IMR-90 (cell line): ENCODE data around the gene TCHH. TPM values are rescaled to one million over a fixed set of nuclear protein-coding genes. Genes with fewer than 3 reads are reported as not detected.
"Not testable (repeated sequence)": the region's sequence is repeated elsewhere in the genome, so short reads cannot be mapped to it uniquely, and the experiment has no call there.

Source experiments
- ATAC-seq: fragments of 200-7000 bp; cut with Tn5 transposase; 2 replicates; pipeline ENCODE4 v1.9.1; 2020; ENCODE audit warnings: low read depth, mild to moderate bottlenecking, moderate library complexity
- BruUV-seq: library from RNA; stranded (reverse); fragments of 400-500 nt; replicated peaks from 2 replicates; lab custom pipeline; 2021; lab: Mats Ljungman, UMichigan
- CTCF ChIA-PET: fragments of 300-600 bp; formaldehyde crosslinking; extraction: SDS; loops from one replicate; lab custom pipeline; 2021; ENCODE audit warnings: antibody characterized with exemption; lab: Yijun Ruan, JAX
- POLR2A ChIA-PET: fragments of 300-600 bp; sonication (Branson Sonifier 250); formaldehyde crosslinking; loops from one replicate; lab custom pipeline; 2022; ENCODE audit warnings: antibody characterized with exemption; ENCODE audit not compliant: unreplicated experiment; lab: Charles Lee
- DNase-seq: peaks from one replicate; pipeline ENCODE4 v3.0.0; 2013
- H2AFZ ChIP-seq: replicated peaks from 2 replicates; pipeline ENCODE3; 2013; ENCODE audit warnings: low read length, mild to moderate bottlenecking; ENCODE audit not compliant: poor library complexity
- H2AK5ac ChIP-seq: 2 replicates; pipeline ENCODE4 v1.6.1; 2013; ENCODE audit warnings: low read depth, low read length, inconsistent platforms
- H2AK9ac ChIP-seq: replicated peaks from 2 replicates; pipeline ENCODE3; 2013; ENCODE audit warnings: mild to moderate bottlenecking, low read depth, low read length, moderate library complexity; ENCODE audit not compliant: poor library complexity
- H2BK120ac ChIP-seq: 2 replicates; pipeline ENCODE4 v1.6.1; 2013; ENCODE audit warnings: low read depth, low read length, inconsistent platforms
- H2BK15ac ChIP-seq: 3 replicates; pipeline ENCODE4 v1.6.1; 2013; ENCODE audit warnings: low read depth, low read length, inconsistent platforms
- H2BK20ac ChIP-seq: 2 replicates; pipeline ENCODE4 v1.6.1; 2013; ENCODE audit warnings: low read depth, mild to moderate bottlenecking, inconsistent platforms, low read length, moderate library complexity
- H2BK5ac ChIP-seq: 2 replicates; pipeline ENCODE4 v1.6.1; 2013; ENCODE audit warnings: mild to moderate bottlenecking, low read depth, low read length, inconsistent platforms; ENCODE audit not compliant: poor library complexity, severe bottlenecking
- H3K14ac ChIP-seq: replicated peaks from 2 replicates; pipeline ENCODE4 v1.6.1; 2013; ENCODE audit warnings: low read depth, low read length, inconsistent platforms
- H3K18ac ChIP-seq: 2 replicates; pipeline ENCODE4 v1.6.1; 2013; ENCODE audit warnings: low read depth, low read length, control low read depth
- H3K23ac ChIP-seq: 2 replicates; pipeline ENCODE4 v1.6.1; 2013; ENCODE audit warnings: low read depth, low read length, inconsistent platforms
- H3K27ac ChIP-seq: 2 replicates; pipeline ENCODE4 v1.5.1; 2013; ENCODE audit warnings: mild to moderate bottlenecking, control low read depth, low read length; ENCODE audit not compliant: insufficient read depth
- H3K27me3 ChIP-seq: 2 replicates; pipeline ENCODE4 v1.6.1; 2013; ENCODE audit warnings: low read length; ENCODE audit not compliant: control insufficient read depth, insufficient read depth
- H3K36me3 ChIP-seq: 2 replicates; pipeline ENCODE4 v1.6.1; 2013; ENCODE audit warnings: low read length, mixed read lengths; ENCODE audit not compliant: control insufficient read depth, insufficient read depth
- H3K4ac ChIP-seq: 2 replicates; pipeline ENCODE4 v1.6.1; 2013; ENCODE audit warnings: low read depth, low read length, inconsistent platforms
- H3K4me1 ChIP-seq: 2 replicates; pipeline ENCODE4 v1.6.1; 2013; ENCODE audit warnings: low read length, mixed read lengths; ENCODE audit not compliant: control insufficient read depth, insufficient read depth
- H3K4me2 ChIP-seq: 2 replicates; pipeline ENCODE4 v1.6.1; 2013; ENCODE audit warnings: low read depth, mild to moderate bottlenecking, control low read depth, low read length, moderate library complexity
- H3K4me3 ChIP-seq: 2 replicates; pipeline ENCODE4 v1.5.1; 2013; ENCODE audit warnings: low read depth, mild to moderate bottlenecking, control low read depth, low read length, moderate library complexity; ENCODE audit not compliant: insufficient read depth
- H3K56ac ChIP-seq: 2 replicates; pipeline ENCODE4 v1.6.1; 2013; ENCODE audit warnings: low read length, inconsistent platforms; ENCODE audit not compliant: insufficient read depth; ENCODE audit errors: extremely low read depth
- H3K79me1 ChIP-seq, 2 experiments: 2 replicates each; pipeline ENCODE4 v1.6.1; 2013; ENCODE audit warnings: low read length in 2 of 2, inconsistent platforms in 1 of 2, low read depth in 1 of 2
- H3K9ac ChIP-seq: 2 replicates; pipeline ENCODE4 v1.6.1; 2013; ENCODE audit warnings: low read depth, low read length, control low read depth
- H3K9me1 ChIP-seq: 2 replicates; pipeline ENCODE4 v1.6.1; 2013; ENCODE audit warnings: low read length, inconsistent platforms; ENCODE audit not compliant: insufficient read depth
- H3K9me3 ChIP-seq: 2 replicates; pipeline ENCODE4 v1.6.1; 2013; ENCODE audit warnings: low read length; ENCODE audit not compliant: control insufficient read depth, insufficient read depth
- H4K20me1 ChIP-seq: 2 replicates; pipeline ENCODE4 v1.6.1; 2013; ENCODE audit warnings: low read length, inconsistent platforms; ENCODE audit not compliant: insufficient read depth
- H4K5ac ChIP-seq: 2 replicates; pipeline ENCODE4 v1.6.1; 2013; ENCODE audit warnings: mild to moderate bottlenecking, low read depth, low read length, control low read depth
- H4K8ac ChIP-seq, 2 experiments: 2 replicates each; pipeline ENCODE4 v1.6.1; 2013; ENCODE audit warnings: low read depth in 2 of 2, low read length in 2 of 2, control low read depth in 1 of 2, inconsistent platforms in 1 of 2
- H4K91ac ChIP-seq: 2 replicates; pipeline ENCODE4 v1.6.1; 2013; ENCODE audit warnings: low read depth, low read length, inconsistent platforms; ENCODE audit not compliant: insufficient read depth
- WGBS, 2 experiments: methylation state at CpG; one replicate each; pipeline versions ENCODE4 v1.1.5 to v1.1.7; 2013; ENCODE audit warnings: missing lambda C conversion rate in 2 of 2; ENCODE audit not compliant: insufficient read length in 1 of 2; ENCODE audit errors: extremely low coverage in 2 of 2; 5-methylcytosine and 5-hydroxymethylcytosine counted together
- dilution Hi-C: fragments of 300-500 bp; cut with HindIII; formaldehyde crosslinking; loops from one replicate; pipeline ENCODE4 v1.14.3; 2018; ENCODE audit warnings: low sequenced_read_pairs; ENCODE audit not compliant: unreplicated experiment
- in situ Hi-C: fragments of 300-500 bp; cut with MboI; formaldehyde crosslinking; loops from 3 replicates; pipeline ENCODE4 v1.14.3; 2019; ENCODE audit warnings: low sequenced_read_pairs, inconsistent platforms, mixed read lengths
- intact Hi-C: fragments of 100-400 bp; cut with micrococcal nuclease; formaldehyde crosslinking; loops from 2 replicates; pipeline ENCODE4 v1.10.0; 2022
- polyA plus RNA-seq, 3 experiments: library from polyadenylated mRNA; depleted of rRNA; stranded (reverse); fragments of >200 nt; gene quantifications; 2 replicates each; pipeline ENCODE4 v1.2.3, GENCODE V29; 2012; ENCODE audit warnings: low replicate concordance in 1 of 3
- total RNA-seq: library from RNA; depleted of rRNA; stranded (reverse); fragments of >200 nt; gene quantifications from 2 replicates; pipeline ENCODE4 v1.2.3, GENCODE V29; 2012

The TCHH gene
- total and polyA plus RNA-seq, 2 of the 4 experiments (the other 2 are of a cell fraction): not detected

DNA sequence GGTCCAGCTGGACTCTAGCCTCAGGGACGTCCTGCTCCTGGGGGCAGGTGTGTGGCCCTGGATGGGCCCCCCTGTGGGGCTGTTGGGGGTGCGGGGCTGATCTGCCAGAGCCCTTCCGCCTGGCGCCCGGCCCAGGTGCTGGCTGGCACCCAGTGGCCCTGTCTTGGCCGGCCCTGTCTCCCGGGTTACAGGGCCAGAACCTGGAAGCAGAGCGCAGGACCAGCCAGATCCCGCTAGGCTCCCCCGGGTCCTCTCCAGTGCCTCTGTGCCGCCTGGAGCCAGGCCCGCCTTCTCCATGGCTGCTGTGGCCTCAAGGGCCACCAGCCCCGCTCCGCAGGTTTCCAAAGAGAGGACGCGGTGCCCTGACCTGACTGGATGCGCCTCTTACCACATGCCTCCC, 34.2 kb downstream of the TCHH start:
- WGBS, 2 experiments: 77% methylated on average over 6 of the region's 17 CpGs; no CpG with 5 or more reads in 1 of the 2 experiments
- H4K8ac ChIP-seq: not testable (repeated sequence)

DNA sequence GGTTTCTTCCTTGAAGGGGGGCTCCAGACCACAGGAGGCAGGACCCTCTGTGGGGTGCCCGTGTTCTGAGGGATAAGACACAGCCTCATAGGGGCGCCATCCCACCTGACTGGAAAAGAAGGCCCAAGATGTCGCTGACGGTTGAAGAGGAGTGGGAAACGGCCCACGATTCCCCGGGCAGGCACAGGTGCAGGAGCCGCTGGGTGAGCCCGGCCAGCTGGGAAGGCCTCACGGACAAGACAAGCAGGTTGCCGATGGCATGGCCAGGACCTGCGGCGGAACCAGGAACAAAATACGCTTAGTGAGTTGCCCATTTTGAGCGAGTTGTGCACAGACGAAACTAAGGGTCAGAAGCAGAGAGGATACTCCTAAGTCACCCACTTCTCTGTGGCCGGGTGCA, 34.8 kb downstream of the TCHH start:
- H2AK9ac ChIP-seq, H3K4me2 ChIP-seq, H2BK5ac ChIP-seq, DNase-seq, H3K9me3 ChIP-seq, H4K91ac ChIP-seq, H3K14ac ChIP-seq, H4K20me1 ChIP-seq, H3K27ac ChIP-seq, H3K9me1 ChIP-seq, H2BK15ac ChIP-seq, dilution Hi-C loops, in situ Hi-C loops, H3K23ac ChIP-seq, H2AFZ ChIP-seq, H3K56ac ChIP-seq, H3K4ac ChIP-seq, H3K4me3 ChIP-seq, H4K5ac ChIP-seq, H3K79me1 ChIP-seq, H3K36me3 ChIP-seq, CTCF ChIA-PET, H3K4me1 ChIP-seq, H2BK120ac ChIP-seq, H2BK20ac ChIP-seq, ATAC-seq, H3K27me3 ChIP-seq, H2AK5ac ChIP-seq, H3K18ac ChIP-seq, intact Hi-C loops, H3K9ac ChIP-seq, POLR2A ChIA-PET, BruUV-seq, H4K8ac ChIP-seq: not testable (repeated sequence)
- 87% methylated on average over 5 of the region's 17 CpGs; no CpG with 5 or more reads in 1 of the 2 experiments for WGBS, 2 experiments

More for the DNA sequence above, 34.2 kb downstream of the TCHH start:
- H2AK9ac ChIP-seq, H4K91ac ChIP-seq, H3K9me1 ChIP-seq, H2BK120ac ChIP-seq, H3K56ac ChIP-seq, DNase-seq, H4K5ac ChIP-seq, ATAC-seq, CTCF ChIA-PET, in situ Hi-C loops, H3K4me1 ChIP-seq, H2AK5ac ChIP-seq, H3K27me3 ChIP-seq, H3K4ac ChIP-seq, H3K27ac ChIP-seq, H3K36me3 ChIP-seq, H3K4me2 ChIP-seq, H3K9me3 ChIP-seq, dilution Hi-C loops, H2BK20ac ChIP-seq, H3K14ac ChIP-seq, POLR2A ChIA-PET, H2AFZ ChIP-seq, H3K9ac ChIP-seq, H2BK5ac ChIP-seq, H3K18ac ChIP-seq, H2BK15ac ChIP-seq, H3K4me3 ChIP-seq, BruUV-seq, H3K79me1 ChIP-seq, H3K23ac ChIP-seq, intact Hi-C loops, H4K20me1 ChIP-seq: not testable (repeated sequence)
